ENCODE measurements around the gene KCNA10.

Gene KCNA10

GRCh38 chr1:110477041-110477440, 41.9 kb downstream of the KCNA10 start:
- no peak for DNase-seq

- DNase-seq: no peak
Observed at GRCh38 chr1:110476028-110476765, 42.8 kb downstream of the KCNA10 start.

GRCh38 chr1:110475362-110476027, 43.5 kb downstream of the KCNA10 start:
- DNase-seq: no peak

GRCh38 chr1:110474444-110474843, 44.5 kb downstream of the KCNA10 start:
- DNase-seq: no peak

- no peak for DNase-seq
Observed at GRCh38 chr1:110472546-110472945, 46.4 kb downstream of the KCNA10 start.

GRCh38 chr1:110471131-110471530, 47.8 kb downstream of the KCNA10 start:
- no peak for DNase-seq

Data from NCI-H510A (cell line).